Activated gamma-delta T cell (primary cell): ENCODE measurements around the gene COL4A5.
"Not testable (repeated sequence)": the region's sequence is repeated elsewhere in the genome, so short reads cannot be mapped to it uniquely, and the experiment has no call there.

Experiments used
- DNase-seq: peaks from one replicate; lab custom pipeline; 2025; lab: John Stamatoyannopoulos, UW
- total RNA-seq, 2 donors: gene quantifications; one replicate each; lab custom pipeline; 2026; lab: John Stamatoyannopoulos, UW

COL4A5 gene
- 0.05 to 0.26 reads per million in 2 donors for total RNA-seq

DNA sequence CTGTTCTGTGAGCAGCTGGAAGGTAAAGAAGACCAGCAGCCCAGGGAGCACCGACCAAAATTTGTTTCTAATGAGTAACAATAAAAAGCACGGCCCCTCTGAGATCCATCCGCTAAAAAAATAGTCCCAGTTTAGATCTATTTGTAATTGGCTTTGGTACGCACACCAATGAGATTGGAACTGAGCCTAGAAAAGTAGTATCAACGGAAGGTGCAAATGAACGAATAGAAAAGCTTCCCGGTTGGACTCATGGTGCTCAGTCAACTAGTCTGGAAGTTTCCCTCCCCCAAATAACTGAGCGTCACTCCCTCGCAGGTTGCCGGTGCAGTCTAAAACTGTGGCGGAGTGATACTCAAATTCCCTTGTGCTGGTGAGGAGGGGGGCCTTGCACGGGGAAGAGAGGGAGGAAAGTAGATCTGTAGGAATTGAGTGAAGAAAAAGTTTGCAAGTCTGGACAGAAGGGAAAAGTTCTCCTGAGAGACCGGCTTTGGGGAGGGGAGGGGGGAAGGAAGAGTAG is at the start of gene COL4A5:
COL4A5 (plus strand) TSS at position 413 of the 517 bp plus-strand sequence. CDS start 288 bp downstream, outside the sequence.
- DNase-seq, result no peak

DNA sequence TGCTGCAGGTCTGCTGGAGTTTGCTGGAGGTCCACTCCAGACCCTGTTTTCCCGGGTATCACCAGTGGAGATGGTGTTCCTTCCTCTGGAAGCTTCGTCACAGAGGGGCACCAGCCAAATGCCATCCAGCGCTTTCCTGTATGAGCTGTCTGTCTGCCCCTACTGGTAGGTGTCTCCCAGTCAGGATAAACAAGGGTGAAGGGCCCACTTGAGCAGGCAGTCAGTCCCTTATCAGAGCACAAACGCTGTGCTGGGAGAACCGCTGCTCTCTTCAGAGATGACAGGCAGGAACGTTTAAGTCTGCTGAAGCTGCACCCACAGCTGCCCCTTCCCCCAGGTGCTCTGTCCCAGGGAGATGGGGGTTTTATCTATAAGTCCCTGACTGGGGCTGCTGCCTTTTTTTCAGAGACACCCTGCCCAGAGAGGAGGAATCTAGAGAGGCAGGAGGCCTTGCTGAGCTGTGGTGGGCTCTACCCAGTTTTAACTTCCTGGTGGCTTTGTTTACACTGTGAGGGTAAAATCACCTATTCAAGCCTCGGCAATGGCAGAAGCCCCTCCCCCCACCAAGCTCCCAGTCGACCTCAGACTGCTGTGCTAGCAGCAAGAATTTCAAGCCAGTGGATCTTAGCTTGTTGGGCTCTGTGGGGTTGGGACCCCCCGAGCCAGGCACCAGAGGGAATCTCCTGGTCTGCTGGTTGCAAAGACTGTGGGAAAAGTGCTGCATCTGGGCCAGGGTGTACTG is 48.5 kb upstream of the COL4A5 start:
- not testable (repeated sequence) for DNase-seq

GRCh38 chrX:108396188-108396891 is 43.3 kb upstream of the COL4A5 start:
- DNase-seq, result no peak

DNA sequence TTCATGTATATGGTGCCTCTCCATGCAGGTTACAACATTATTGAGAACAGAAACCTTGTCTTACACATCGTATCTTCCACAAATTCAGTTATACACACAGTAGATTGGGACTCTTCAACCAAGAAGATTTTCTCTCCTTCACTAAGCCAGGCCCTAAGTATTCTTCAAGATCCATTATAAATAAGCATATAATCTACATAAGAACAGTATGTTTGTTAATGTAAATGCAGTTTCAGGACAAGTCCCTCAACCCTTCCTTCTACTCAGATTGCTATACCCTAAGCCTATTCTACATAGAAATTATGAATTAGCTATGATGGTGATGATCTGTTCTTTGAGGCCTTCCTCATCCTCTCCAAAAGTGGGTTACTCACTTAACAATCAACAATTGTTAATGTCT is 42.7 kb upstream of the COL4A5 start:
- DNase-seq, result no peak

DNA sequence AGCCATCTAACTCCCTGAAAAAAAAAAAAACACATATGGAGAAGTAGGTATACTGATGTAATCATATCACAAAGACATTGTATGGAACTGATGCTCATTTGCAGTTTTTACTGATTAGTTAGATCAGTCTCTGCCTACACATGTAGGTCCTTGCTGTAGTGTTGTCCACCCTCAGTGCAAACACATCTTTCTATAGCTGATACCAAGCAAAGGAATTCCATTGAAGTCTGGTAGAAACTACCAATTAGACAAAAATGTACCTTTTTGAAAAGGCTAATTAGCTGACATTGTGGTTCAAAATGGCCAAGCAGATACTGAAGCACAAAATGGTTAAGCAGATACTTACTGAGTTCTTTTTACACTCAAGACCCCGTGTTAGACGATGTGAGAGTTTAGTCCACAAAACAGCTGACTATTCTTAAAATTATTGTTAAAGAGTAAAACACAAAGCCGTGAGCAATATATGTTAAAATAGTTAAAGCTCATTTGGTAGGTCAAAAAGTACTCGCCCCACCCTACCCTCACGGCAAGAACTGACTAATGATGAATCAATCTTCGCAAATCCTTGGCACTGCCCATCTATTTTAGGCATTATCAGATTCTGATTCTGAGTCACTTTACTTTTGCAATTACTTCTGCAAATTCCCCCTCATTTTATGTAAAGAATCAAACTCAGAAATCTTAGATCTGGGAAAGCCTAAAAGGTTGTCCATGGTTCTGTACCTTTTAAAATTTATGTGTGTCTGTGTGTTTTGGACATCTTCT is 41.8 kb upstream of the COL4A5 start:
- DNase-seq, result no peak

DNA sequence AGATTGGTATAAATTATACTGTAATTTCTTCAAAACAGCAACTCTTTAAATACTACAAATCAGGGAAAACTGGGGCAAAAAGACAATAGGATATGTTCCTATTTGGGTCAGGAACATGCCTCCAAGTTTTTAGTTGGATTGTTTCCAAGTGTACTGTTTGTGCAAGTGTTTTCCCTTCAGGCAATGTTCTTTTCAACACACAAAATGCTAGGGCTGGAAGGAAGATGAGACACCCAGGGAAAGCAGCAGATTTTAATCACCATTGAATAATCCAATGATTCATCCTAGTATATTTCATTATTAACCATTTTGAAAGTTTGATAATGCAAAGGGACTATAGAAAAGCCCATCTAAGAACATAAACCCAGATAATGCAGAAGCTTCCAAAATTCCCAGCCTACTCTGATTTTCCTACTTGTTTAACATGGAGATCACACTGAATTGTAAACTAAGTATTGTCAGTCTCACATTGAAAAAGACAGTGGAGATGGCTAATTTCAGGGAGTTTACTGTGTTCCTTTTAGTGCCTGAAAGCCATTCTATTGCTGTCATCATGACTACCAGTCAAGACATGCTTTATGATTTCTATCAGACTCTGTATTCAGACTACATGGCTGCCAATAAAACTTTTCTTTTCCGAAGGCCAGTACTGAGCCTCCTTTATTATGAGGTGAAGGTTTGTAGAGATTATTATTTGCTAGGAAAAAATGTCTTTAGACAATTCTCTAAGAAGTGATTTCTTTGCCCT is 40.0 kb upstream of the COL4A5 start:
- no peak for DNase-seq

GRCh38 chrX:108412783-108413182 is 26.9 kb upstream of the COL4A5 start:
- no peak for DNase-seq

DNA sequence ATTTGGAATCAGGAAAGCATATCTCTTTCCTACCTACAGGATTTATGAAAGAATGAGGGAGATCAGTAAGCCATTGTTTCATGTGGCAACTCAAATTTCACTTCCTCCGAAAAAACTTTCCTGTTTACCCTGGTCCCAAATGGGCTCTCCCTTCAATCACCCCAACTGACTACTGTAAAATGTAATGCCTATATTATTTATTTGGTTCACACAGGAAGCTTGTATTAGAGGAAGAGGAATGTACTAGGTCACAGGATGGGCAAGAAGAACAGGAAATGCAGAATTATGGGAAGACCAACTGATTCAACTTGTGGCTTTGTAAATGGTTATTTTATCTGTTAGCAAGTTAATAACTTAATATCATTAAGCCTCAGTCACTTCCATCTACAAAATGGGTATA is 24.5 kb upstream of the COL4A5 start:
- no peak for DNase-seq

GRCh38 chrX:108415891-108416290 is 23.7 kb upstream of the COL4A5 start:
- DNase-seq, result no peak

DNA sequence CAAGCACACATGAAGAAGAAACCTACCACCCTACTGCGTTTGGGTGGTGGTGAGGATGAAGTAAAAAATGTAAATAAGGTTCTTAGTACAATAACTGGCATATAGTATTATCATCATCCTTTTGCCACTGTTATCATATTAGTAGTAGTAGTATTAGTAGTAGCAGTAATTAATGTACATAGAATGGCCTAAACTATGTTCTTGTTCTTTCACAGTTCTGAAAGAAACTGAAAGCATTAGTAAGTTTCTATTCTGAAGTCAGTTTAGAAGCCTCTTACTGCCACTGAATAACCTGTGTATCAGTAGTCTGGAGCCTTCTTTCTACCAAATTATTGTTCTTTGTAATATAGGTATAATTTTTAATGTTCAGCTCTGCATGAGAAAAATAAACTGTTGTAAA is 22.4 kb upstream of the COL4A5 start:
- no peak for DNase-seq

GRCh38 chrX:108419401-108419800 is 20.2 kb upstream of the COL4A5 start:
- DNase-seq, result no peak

- DNase-seq, result no peak
These were observed 19.2 kb upstream of the COL4A5 start for GRCh38 chrX:108420481-108420880.

- no peak for DNase-seq
These were observed 13.4 kb upstream of the COL4A5 start for GRCh38 chrX:108426262-108426661.

GRCh38 chrX:108435261-108435660 is 4.4 kb upstream of the COL4A5 start:
- no peak for DNase-seq

DNA sequence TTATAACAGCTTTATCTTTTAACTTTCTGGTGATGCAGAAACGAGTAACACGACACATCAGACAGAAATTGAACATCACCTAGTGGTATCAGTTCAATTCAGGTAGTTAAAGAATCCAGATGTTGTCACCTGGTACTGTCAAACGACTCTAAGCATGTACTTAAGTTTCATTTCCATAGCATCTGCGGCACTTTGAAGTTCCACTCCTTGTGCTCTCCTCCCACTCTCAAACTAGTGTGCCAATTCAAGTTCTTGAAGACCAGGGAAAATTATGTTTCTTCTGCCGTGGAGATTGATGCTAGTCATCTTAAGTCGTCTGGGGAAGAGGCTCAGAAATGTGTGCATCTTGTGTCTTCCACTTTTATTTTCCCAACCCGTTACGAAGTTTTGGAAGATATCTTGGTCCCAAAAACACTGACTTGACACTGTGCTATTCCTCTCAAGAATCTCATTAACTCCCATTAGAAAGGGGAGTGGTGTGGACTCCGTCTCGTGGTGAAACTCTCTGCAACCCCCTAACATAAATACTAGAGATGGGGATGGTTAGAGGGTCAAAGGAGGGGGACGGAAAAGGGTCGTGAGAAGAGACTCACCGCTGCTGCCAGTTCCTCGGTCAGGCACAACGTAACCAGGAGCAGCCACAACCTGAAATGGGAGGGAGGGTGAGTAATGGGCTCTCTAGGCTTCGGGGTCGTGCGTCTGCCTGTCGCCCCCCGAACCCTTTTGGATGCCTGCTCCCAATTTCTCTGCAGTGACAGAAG is 2.1 kb upstream of the COL4A5 start:
- DNase-seq, result no peak

- DNase-seq, result no peak
These were observed 1.5 kb upstream of the COL4A5 start, which contains the start of gene COL4A6 for GRCh38 chrX:108438110-108438623. Gene COL4A6, minus strand, starts transcription at chrX:108438422. Its CDS starts 226 bp downstream, at chrX:108438196.

- no peak for DNase-seq
These were observed 491 bp downstream of the COL4A5 start for GRCh38 chrX:108439961-108440696.

DNA sequence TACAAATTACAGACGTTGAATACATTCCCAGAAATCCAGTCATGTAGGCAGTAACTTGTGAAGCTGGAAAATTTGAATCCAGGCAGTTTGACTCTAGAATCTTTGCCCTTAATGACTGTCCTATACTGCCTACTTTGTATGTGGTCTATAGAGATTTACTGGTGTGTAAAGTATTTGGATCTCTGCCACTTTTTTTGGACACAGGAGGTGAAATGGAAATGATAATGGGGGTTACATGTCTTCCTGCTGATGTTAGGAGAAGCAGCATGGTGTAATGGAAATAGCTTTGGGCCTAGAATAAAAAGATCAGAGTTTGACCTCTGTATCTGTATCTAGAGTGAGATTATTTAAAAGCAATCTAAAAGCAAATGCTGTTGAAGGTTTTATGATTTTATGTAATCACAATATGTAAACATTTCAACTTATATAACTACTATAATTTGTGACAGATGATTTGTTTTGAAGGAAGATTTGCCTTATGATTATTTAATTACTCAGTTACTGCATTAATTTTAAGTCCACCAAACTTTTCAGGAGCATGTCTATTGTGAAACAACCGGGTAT is 3.3 kb downstream of the COL4A5 start:
- no peak for DNase-seq

DNA sequence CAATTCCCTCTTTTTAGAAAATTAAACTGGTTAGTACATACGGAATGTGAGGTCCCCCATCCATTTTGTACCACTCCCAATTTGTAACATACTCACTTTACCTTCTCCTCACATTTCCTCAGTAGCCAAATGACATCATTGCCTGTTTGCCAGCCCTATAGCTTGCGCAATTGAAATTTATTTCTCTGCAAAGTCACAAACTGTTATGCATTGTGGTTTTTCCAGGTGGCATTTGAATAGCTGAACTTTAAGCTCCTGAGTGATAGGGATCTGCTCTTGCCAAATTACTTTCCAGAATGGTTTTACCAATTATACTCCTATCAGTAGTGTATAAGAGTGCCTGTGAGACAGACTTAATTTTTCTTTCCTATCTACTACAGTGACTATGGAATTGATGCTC is 7.7 kb downstream of the COL4A5 start:
- no peak for DNase-seq

- no peak for DNase-seq
These were observed 14.2 kb downstream of the COL4A5 start for GRCh38 chrX:108453841-108454240.
